K562 (cell line): ENCODE results near the gene PTPRM. TPM values are rescaled to one million over a fixed set of nuclear protein-coding genes. Genes with fewer than 3 reads are reported as not detected.

Source experiments
- ATAC-seq: fragments of 200-7000 bp; cut with Tn5 transposase; 3 replicates; pipeline ENCODE4 v1.9.1; 2020; ENCODE audit warnings: moderate library complexity
- BruUV-seq: library from RNA; stranded (reverse); fragments of 400-500 nt; replicated peaks from 2 replicates; lab custom pipeline; 2021; lab: Mats Ljungman, UMichigan
- CTCF ChIA-PET: fragments of 300-600 bp; formaldehyde crosslinking; extraction: SDS; loops from one replicate; lab custom pipeline; 2021; ENCODE audit warnings: low intra/inter-chr PET ratio; lab: Yijun Ruan, JAX
- POLR2A ChIA-PET: fragments of 300-600, 350-650 bp; sonication (Branson Sonifier 250); formaldehyde crosslinking; extraction: SDS; loops from one replicate; lab custom pipeline; 2021; ENCODE audit warnings: antibody characterized with exemption, inconsistent platforms; lab: Yijun Ruan, JAX
- DNase-seq, 4 experiments: peaks; one replicate each; pipeline versions ENCODE4 v3.0.0 to v3.0.0-alpha.2; 2011 to 2018; ENCODE audit warnings: low spot score in 3 of 4, mixed read lengths in 3 of 4; ENCODE audit errors: extremely low read depth in 1 of 4
- FAIRE-seq: peaks from 2 replicates; lab custom pipeline; 2011; peaks lifted over from hg19 to GRCh38; lab: Jason Lieb, UNC
- H2AFZ ChIP-seq: 2 replicates; pipeline ENCODE4 v1.6.0; 2011; ENCODE audit warnings: low read depth, low read length, control low read depth, inconsistent platforms
- H3K27ac ChIP-seq: fragments of 200-600 bp; 3 replicates; pipeline ENCODE4 v1.8.0; 2011; ENCODE audit warnings: low read depth, mild to moderate bottlenecking, control low read depth, inconsistent platforms, low read length, moderate library complexity, mixed read lengths; ENCODE audit errors: extremely low read depth
- H3K27me3 ChIP-seq, 2 experiments: fragments of 300-600 bp in 1 of 2; 2 replicates in 1 of 2; 3 replicates in 1 of 2; pipeline versions ENCODE4 v1.6.0 to v1.8.0; 2011; ENCODE audit warnings: inconsistent platforms in 2 of 2, low read length in 2 of 2, mild to moderate bottlenecking in 1 of 2, mixed read lengths in 1 of 2, moderate library complexity in 1 of 2; ENCODE audit not compliant: control insufficient read depth in 2 of 2, insufficient read depth in 2 of 2
- H3K36me3 ChIP-seq: fragments of 300-600 bp; 3 replicates; pipeline ENCODE4 v1.8.0; 2011; ENCODE audit warnings: mild to moderate bottlenecking, low read length, inconsistent platforms; ENCODE audit not compliant: control insufficient read depth, insufficient read depth
- H3K4me1 ChIP-seq, 2 experiments: fragments of 200-600 bp in 1 of 2; replicated peaks in 1 of 2; 2 replicates in 1 of 2; 3 replicates in 1 of 2; pipeline versions ENCODE4 v1.5.1 to v1.8.0; 2011; ENCODE audit warnings: inconsistent platforms in 2 of 2, low read length in 2 of 2, mild to moderate bottlenecking in 1 of 2, mixed read lengths in 1 of 2, moderate library complexity in 1 of 2; ENCODE audit not compliant: control insufficient read depth in 2 of 2, insufficient read depth in 2 of 2
- H3K4me2 ChIP-seq: 2 replicates; pipeline ENCODE4 v1.6.1; 2011; ENCODE audit warnings: low read length, control low read depth, inconsistent platforms, mixed read lengths; ENCODE audit not compliant: insufficient read depth
- H3K4me3 ChIP-seq: fragments of 200-600 bp; sonication (generic), shearing (Covaris generic); 2 replicates; pipeline ENCODE4 v1.5.1; 2016; ENCODE audit warnings: control low read depth, inconsistent platforms
- H3K79me2 ChIP-seq: fragments of 200-600 bp; 3 replicates; pipeline ENCODE4 v1.8.0; 2011; ENCODE audit warnings: low read length, inconsistent platforms; ENCODE audit not compliant: control insufficient read depth, insufficient read depth
- H3K9ac ChIP-seq, 2 experiments: 2 replicates each; pipeline versions ENCODE4 v1.6.0 to v1.6.1; 2011; ENCODE audit warnings: low read depth in 2 of 2, low read length in 2 of 2, control low read depth in 1 of 2, inconsistent platforms in 1 of 2, mild to moderate bottlenecking in 1 of 2, mixed read lengths in 1 of 2; ENCODE audit not compliant: insufficient read depth in 1 of 2
- H3K9me1 ChIP-seq: one replicate; pipeline ENCODE4 v1.6.0; 2011; ENCODE audit warnings: inconsistent platforms, mild to moderate bottlenecking, low read length, moderate library complexity; ENCODE audit not compliant: control insufficient read depth, insufficient read depth
- H3K9me3 ChIP-seq: replicated peaks from 2 replicates; pipeline ENCODE4 v1.5.1; 2011; ENCODE audit warnings: low read depth, low read length, inconsistent platforms; ENCODE audit not compliant: control insufficient read depth, insufficient read depth
- H4K20me1 ChIP-seq: replicated peaks from 2 replicates; pipeline ENCODE4 v1.6.1; 2011; ENCODE audit warnings: low read length, inconsistent platforms, mixed read lengths; ENCODE audit not compliant: control insufficient read depth, insufficient read depth
- DMBX1 ChIP-seq: fragments of 250-450 bp; sonication (Bioruptor Pico); IDR thresholded peaks from 2 replicates; pipeline ENCODE4 v1.8.0; 2022; ENCODE audit warnings: inconsistent platforms, mild to moderate bottlenecking, moderate library complexity, borderline replicate concordance
- E2F3 ChIP-seq: fragments of 250-450 bp; sonication (Bioruptor Pico); IDR thresholded peaks from 2 replicates; pipeline ENCODE4 v1.4.0; 2020; ENCODE audit warnings: mild to moderate bottlenecking
- EP400 ChIP-seq: fragments of 450-650 bp; IDR thresholded peaks from 2 replicates; pipeline ENCODE4 v1.6.1; 2017; ENCODE audit warnings: antibody characterized with exemption, mild to moderate bottlenecking, moderate library complexity
- GABPA ChIP-seq: fragments of 200-800 bp; sonication (Bioruptor generic); conservative IDR thresholded peaks from 2 replicates; pipeline ENCODE4 v1.6.1; 2016; ENCODE audit warnings: low read depth, missing genetic modification characterization, missing compliant biosample characterization
- NR1H2 ChIP-seq: sonication (generic); formaldehyde crosslinking; IDR thresholded peaks from 2 replicates; pipeline ENCODE4 v1.4.0; 2020; ENCODE audit warnings: mild to moderate bottlenecking, missing genetic modification reagents
- PHF21A ChIP-seq: fragments of 450-650 bp; IDR thresholded peaks from 2 replicates; pipeline ENCODE4 v1.6.1; 2017; ENCODE audit warnings: low read depth, borderline replicate concordance
- ZNF174 ChIP-seq: fragments of 250-450 bp; sonication (Bioruptor Pico); IDR thresholded peaks from 2 replicates; pipeline ENCODE4 v1.4.0; 2020; ENCODE audit warnings: mild to moderate bottlenecking
- WGBS: fragments of 100-300 bp; shearing (Covaris generic); methylation state at CpG from one replicate; pipeline ENCODE4 v1.1.6; 2016; ENCODE audit warnings: low coverage, mixed read lengths; ENCODE audit not compliant: insufficient coverage; ENCODE audit errors: missing lambda C conversion rate; 5-methylcytosine and 5-hydroxymethylcytosine counted together
- in situ Hi-C: fragments of 300-500 bp; cut with MboI; formaldehyde crosslinking; loops from 4 replicates; pipeline ENCODE4 v1.15.0; 2018; ENCODE audit warnings: inconsistent platforms, mixed read lengths
- intact Hi-C: fragments of 100-400 bp; cut with micrococcal nuclease; formaldehyde crosslinking; loops from 2 replicates; pipeline ENCODE4 v1.14.2; 2022
- polyA plus RNA-seq, 8 experiments: library from polyadenylated mRNA; depleted of rRNA in 4 of 8; stranded (reverse) in 5 of 8; unstranded in 3 of 8; fragments of >200 nt; fragmentation: Nextera tagmentation in 2 of 8; fragmentation: Illumina TruSeq in 1 of 8; extraction: Ambion mirVana in 2 of 8; extraction: Trizol in 1 of 8; gene quantifications; 2 replicates each; pipeline versions ENCODE4 v1.2.1 to v1.2.3, GENCODE V29; 2011 to 2014; ENCODE audit warnings: inconsistent platforms in 1 of 8, missing spikeins in 1 of 8
- total RNA-seq, 7 experiments: library from RNA; depleted of rRNA in 6 of 7; stranded (reverse); fragments of >200 nt in 6 of 7; fragmentation: Illumina TruSeq in 2 of 7; extraction: Trizol in 2 of 7; gene quantifications; 2 replicates each; pipeline versions ENCODE4 v1.2.1 to v1.2.3, GENCODE V29; 2011 to 2021; ENCODE audit warnings: low replicate concordance in 1 of 7
- TF ChIP-seq, protein P1 (sequence below): fragments of 450-650 bp; formaldehyde crosslinking; IDR thresholded peaks from 2 replicates; pipeline ENCODE4 v1.4.0; 2020; ENCODE audit warnings: mild to moderate bottlenecking, moderate library complexity
- TF ChIP-seq, protein P2 (sequence below): fragments of 250-450 bp; sonication (Bioruptor Pico); IDR thresholded peaks from 2 replicates; pipeline ENCODE4 v1.8.0; 2022; ENCODE audit warnings: moderate library complexity, mild to moderate bottlenecking, inconsistent platforms
- TF ChIP-seq, protein P3 (sequence below): sonication (generic); formaldehyde crosslinking; IDR thresholded peaks from 2 replicates; pipeline ENCODE4 v1.8.0; 2022; ENCODE audit warnings: mild to moderate bottlenecking, missing genetic modification reagents, borderline replicate concordance

Gene PTPRM
- total and polyA plus RNA-seq, 9 of the 15 experiments (the other 6 are each of a cell fraction or from before 2014, with no cell fraction given), result 0.03 to 0.16 (median 0.08) TPM; not detected in 3

DNA sequence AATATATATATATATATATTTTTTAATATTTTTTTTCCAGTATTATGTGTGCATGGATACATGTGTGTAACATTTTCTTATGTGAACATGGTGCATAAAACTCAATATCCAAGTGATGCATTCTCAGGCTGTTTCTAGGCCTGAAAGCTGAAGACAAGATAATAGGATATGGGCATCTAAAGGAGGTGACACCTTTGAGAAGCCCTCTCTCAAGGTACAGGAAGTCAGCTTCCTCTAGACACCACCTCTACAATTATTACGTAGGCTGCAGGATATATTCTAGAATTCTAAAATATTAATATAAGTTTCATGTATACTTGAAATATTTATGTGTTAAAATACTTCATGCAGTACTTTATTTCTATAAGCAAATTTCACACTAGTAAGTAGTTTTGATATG lies 327.5 kb downstream of the PTPRM start:
- TF ChIP-seq, protein P1, sequence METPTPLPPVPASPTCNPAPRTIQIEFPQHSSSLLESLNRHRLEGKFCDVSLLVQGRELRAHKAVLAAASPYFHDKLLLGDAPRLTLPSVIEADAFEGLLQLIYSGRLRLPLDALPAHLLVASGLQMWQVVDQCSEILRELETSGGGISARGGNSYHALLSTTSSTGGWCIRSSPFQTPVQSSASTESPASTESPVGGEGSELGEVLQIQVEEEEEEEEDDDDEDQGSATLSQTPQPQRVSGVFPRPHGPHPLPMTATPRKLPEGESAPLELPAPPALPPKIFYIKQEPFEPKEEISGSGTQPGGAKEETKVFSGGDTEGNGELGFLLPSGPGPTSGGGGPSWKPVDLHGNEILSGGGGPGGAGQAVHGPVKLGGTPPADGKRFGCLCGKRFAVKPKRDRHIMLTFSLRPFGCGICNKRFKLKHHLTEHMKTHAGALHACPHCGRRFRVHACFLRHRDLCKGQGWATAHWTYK (CRISPR knock-in tag), result no peak
- TF ChIP-seq DMBX1 (CRISPR knock-in tag), result no peak
- no peak for TF ChIP-seq E2F3 (CRISPR knock-in tag)
- no peak for TF ChIP-seq EP400
- TF ChIP-seq, all 486 proteins: peak for 0
- no peak overlapping the region for H3K4me2 ChIP-seq
- no TSS peak for BruUV-seq
- POLR2A ChIA-PET, result no interaction called here
- H3K9ac ChIP-seq, result no peak overlapping the region
- no peak overlapping the region for H2AFZ ChIP-seq
- H3K4me1 ChIP-seq, result no peaks in the 10 kb centered on the region
- H3K27me3 ChIP-seq, result no peaks in the 10 kb centered on the region
- no peak overlapping the region for H3K27ac ChIP-seq
- no peaks in the 10 kb centered on the region for H3K36me3 ChIP-seq
- intact Hi-C loops (no loop called here), in situ Hi-C loops (no loop called here)
- DNase-seq, result no peak
- no peak overlapping the region for H3K4me3 ChIP-seq
- no peaks in the 10 kb centered on the region for H4K20me1 ChIP-seq
- ATAC-seq, result no peak
- CTCF ChIA-PET, result no interaction called here
- WGBS, result 0% methylated on average over 1 of the region's 1 CpG
- FAIRE-seq, result no peak
- no peaks in the 10 kb centered on the region for H3K9me3 ChIP-seq
- H3K9me1 ChIP-seq, result no peaks in the 10 kb centered on the region
- H3K79me2 ChIP-seq, result no peaks in the 10 kb centered on the region

DNA sequence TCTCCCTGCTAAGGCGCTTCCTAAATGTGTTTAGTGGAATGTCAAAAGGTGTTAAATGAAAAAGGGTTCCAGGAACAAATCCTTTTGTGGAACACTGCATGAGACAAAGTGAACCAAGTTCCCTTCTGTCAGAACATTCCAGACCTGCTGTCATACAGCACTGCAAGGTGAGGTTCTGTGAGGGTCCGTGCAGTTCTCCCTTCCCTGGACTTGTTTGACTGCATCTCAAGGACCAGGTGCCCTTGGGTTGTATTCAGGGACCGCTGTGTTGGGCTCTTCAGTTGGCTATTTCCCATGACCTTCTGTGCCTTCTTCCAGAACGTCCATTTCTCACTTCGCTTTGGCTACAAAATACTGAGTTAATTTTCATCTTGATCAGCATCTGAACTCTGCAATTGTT lies 328.2 kb downstream of the PTPRM start:
- intact Hi-C loops, result no loop called here
- ATAC-seq (no peak), DNase-seq (no peak), FAIRE-seq (no peak)
- BruUV-seq, result no TSS peak
- Histone ChIP-seq H2AFZ (no peak overlapping the region), H3K4me3 (no peak overlapping the region), H3K4me2 (no peak overlapping the region), H3K27ac (no peak overlapping the region), H3K27me3 (no peaks in the 10 kb centered on the region), H3K9ac (no peak overlapping the region), H3K9me1 (no peaks in the 10 kb centered on the region), H4K20me1 (no peaks in the 10 kb centered on the region), H3K79me2 (no peaks in the 10 kb centered on the region), H3K36me3 (no peaks in the 10 kb centered on the region), H3K4me1 (no peaks in the 10 kb centered on the region), H3K9me3 (no peaks in the 10 kb centered on the region)
- in situ Hi-C loops, result no loop called here
- CTCF ChIA-PET, result no interaction called here
- POLR2A ChIA-PET, result no interaction called here
- WGBS, result 3% methylated on average over 5 of the region's 5 CpGs
- no peak for TF ChIP-seq PHF21A
- no peak for TF ChIP-seq ZNF174
- TF ChIP-seq, protein P2, sequence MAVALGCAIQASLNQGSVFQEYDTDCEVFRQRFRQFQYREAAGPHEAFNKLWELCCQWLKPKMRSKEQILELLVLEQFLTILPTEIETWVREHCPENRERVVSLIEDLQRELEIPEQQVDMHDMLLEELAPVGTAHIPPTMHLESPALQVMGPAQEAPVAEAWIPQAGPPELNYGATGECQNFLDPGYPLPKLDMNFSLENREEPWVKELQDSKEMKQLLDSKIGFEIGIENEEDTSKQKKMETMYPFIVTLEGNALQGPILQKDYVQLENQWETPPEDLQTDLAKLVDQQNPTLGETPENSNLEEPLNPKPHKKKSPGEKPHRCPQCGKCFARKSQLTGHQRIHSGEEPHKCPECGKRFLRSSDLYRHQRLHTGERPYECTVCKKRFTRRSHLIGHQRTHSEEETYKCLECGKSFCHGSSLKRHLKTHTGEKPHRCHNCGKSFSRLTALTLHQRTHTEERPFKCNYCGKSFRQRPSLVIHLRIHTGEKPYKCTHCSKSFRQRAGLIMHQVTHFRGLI (CRISPR knock-in tag), result no peak
- TF ChIP-seq, protein P3, sequence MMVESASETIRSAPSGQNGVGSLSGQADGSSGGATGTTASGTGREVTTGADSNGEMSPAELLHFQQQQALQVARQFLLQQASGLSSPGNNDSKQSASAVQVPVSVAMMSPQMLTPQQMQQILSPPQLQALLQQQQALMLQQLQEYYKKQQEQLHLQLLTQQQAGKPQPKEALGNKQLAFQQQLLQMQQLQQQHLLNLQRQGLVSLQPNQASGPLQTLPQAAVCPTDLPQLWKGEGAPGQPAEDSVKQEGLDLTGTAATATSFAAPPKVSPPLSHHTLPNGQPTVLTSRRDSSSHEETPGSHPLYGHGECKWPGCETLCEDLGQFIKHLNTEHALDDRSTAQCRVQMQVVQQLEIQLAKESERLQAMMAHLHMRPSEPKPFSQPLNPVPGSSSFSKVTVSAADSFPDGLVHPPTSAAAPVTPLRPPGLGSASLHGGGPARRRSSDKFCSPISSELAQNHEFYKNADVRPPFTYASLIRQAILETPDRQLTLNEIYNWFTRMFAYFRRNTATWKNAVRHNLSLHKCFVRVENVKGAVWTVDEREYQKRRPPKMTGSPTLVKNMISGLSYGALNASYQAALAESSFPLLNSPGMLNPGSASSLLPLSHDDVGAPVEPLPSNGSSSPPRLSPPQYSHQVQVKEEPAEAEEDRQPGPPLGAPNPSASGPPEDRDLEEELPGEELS (CRISPR knock-in tag), result no peak
- no peak for TF ChIP-seq GABPA (tag)
- TF ChIP-seq NR1H2, result no peak
